GM21390 (cell line): ENCODE data around the gene CA12.
"Not testable (repeated sequence)": the region's sequence is repeated elsewhere in the genome, so short reads cannot be mapped to it uniquely, and the experiment has no call there.

Experiments
- ATAC-seq: cut with Tn5 transposase; IDR thresholded peaks from one replicate; pipeline ENCODE4 v1.9.1; 2021; ENCODE audit not compliant: unreplicated experiment

The CA12 gene

GRCh38 chr15:63339006-63339766 is 42.5 kb downstream of the CA12 start:
- ATAC-seq: no peak

DNA sequence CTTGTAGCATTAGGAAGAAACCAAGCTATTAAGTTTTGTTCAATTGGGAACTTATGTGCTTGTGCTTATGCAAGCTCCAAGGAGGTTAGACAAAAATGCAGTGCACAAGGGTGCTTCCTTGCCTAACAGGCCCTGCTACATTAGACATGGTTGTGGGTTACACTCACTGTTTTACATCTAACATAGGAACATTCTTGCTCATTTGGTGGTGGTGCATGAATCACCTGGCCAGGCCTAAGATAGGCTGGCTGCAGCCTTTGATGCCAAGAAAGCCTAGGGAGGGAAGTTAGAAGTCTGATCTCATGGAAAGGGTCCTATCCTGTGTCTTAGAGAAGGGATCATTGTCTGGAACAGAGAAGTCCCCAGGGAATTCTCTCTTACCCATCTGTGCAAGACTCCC is 43.5 kb downstream of the CA12 start:
- no peak for ATAC-seq

DNA sequence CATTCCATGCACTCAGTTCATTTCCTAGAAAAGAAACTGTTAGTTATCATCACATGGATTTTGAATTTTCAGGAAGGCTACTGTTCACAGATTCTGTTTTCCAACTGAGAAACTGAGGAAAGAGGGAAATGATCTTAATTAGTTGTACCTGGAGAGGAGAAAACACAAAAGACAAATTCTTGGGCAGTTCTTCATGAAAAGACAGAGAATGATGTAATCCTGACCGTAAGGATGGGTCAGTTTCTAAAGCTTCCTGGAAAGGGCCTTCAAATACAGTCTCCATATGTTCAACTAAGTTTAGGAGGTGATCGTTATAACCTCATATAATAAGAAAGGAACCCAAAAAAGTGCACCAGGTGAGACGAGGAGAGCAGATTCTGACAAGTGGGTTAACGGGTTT is 44.6 kb downstream of the CA12 start:
- no peak for ATAC-seq

- ATAC-seq: no peak
These were observed 46.0 kb downstream of the CA12 start for GRCh38 chr15:63335543-63336240.

GRCh38 chr15:63334821-63335220 is 46.8 kb downstream of the CA12 start:
- ATAC-seq: no peak

DNA sequence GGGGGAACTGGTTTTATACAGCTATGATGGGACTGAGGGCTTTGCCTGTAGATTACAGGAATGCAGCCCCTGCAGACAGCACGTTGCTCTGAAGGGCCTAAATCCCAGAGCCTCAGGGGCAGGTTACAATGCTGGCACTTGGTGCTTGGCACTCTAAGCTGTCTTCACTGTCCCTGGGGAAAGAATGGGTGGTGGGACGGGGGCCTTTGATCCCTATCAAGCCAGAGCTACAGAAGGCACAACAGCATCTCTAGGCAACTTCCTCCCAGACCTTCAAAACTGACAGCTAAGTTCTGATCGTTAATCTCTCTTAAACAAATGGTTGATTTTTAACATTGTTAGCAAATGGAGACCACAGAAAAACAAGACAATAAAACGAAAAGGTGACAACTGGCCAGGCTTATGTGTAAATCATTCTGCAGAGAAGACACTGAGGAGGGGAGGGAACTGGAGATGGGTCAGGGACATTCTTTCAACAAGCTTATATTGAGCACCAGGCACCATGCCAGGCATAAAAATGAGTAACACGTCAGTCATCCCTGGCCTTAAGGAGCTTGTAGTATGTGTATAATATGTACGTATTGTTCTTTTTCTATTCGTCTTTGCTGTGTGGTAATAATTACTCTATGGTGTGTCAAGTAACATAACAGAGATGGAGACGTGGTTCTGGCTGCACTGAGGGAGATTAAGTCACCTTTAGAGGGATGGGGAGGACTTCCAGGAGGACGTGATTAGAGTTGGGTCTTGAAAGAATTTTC is 49.1 kb downstream of the CA12 start:
- ATAC-seq: no peak

GRCh38 chr15:63331456-63331855 is 50.2 kb downstream of the CA12 start:
- no peak for ATAC-seq

DNA sequence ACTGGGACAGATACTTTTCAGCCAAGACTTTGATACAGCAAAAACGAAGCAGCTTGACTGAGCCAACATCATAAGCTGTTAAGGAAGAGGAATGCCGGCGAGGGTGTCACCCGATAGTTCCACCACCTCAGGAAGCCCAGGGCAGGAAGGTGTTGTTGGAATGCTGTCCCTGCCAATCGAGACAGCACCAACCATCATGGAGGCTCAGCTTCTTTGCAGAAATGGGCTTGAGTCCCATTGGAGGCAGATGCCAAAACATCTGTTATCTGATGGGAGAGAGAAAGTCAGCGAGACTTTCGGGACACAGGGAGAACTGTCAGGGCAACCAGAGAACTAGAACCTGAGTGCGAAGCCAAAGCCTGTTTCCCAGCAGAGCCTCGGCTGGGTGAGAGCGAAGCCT is 50.7 kb downstream of the CA12 start:
- ATAC-seq: no peak

- no peak for ATAC-seq
These were observed 51.9 kb downstream of the CA12 start for GRCh38 chr15:63329567-63330350.

DNA sequence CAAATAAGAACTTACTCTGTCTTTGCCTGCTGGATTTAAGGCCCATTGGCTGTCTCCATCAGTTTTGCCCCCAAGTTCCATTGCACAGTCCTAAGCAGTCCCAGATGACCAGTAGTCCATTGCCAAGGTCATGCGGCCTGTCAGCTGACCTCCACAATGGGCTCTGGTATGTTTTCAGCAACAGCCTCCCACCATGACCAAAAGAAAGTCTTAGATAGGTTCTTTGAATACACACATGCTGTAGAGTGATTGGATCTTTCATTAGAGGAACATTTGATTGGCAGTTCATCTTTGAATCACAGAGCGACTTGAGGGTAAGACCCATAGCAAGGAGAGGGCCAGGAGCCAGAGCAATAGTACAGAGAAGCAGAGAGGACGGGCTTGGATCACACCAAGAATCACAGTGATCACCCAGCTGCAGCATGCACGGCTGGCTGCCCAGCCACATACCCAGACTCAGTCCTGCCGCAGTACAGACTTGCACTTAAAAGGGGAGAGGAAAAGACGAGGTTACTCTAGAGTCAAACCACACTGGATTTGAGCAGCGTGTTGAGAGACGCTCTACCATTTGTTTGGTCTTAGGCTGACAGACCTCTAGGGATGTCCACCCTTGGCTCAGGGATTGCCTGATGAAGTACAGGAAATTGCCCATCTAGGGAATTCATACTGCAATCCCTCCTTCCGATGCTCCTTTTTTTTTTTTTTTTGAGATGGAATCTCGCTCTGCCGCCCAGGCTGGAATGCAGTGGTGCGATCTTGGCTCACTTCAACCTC is 53.8 kb downstream of the CA12 start:
- ATAC-seq: no peak

DNA sequence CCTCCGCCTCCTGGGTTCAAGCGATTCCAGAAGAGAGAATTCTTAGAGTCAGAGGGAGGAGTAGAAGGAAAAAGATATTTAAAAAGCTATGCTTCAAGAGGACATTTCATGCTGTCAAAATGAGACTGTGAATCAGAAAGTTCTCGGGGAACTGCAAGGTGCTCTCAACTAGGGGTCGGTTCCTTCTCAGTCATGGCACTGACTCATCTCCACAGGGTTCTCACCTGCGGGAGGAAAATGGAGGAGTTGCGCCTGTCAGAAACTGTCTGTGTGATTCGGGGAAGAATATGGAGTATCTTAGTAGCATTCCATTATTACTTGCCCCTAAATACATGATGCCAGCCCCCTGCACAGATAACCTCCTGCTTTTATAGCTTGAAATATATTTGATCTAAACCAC is 56.9 kb downstream of the CA12 start:
- ATAC-seq: no peak

- ATAC-seq: no peak
These were observed 57.7 kb downstream of the CA12 start for GRCh38 chr15:63323798-63324563.

- ATAC-seq: no peak
These were observed 59.1 kb downstream of the CA12 start for GRCh38 chr15:63322541-63322940.

DNA sequence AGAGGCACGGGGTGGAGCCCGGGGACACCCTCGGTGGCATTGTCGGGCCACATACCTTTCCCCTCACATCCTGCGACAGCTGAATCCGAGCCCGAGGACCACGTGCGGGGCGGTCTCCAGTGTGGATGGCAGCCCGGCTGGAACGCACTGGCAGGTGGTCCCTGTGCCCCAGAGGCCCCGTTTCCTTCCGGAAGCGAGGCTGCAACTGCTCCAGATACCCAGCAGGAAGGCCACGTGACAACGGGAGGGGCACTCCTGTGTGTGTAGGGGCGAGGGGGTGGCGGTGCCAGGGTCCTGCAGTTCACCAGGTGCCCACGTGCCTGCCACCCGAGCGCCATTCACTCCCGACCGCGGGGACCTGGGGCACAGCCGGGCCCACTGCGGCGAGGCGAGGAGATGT is 60.2 kb downstream of the CA12 start:
- no peak for ATAC-seq

- ATAC-seq: not testable (repeated sequence)
These were observed 60.7 kb downstream of the CA12 start for GRCh38 chr15:63320981-63321380.

DNA sequence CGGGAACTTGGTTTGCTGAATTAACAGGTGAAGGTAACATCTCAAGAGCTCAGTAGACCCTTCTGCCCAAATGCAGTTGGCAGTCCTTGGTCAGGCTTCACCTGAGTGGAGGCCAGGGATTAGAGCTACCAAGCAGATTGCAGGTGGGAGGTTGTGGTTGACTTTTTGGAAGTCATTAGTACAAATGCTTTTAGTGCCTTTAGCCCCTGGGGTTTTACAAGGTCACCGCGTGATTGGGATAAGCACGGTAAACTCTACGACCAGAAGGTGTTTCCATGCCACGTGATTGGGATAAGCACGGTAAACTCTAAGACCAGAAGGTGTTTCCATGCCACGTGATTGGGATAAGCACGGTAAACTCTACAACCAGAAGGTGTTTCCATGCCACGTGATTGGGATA is 61.2 kb downstream of the CA12 start:
- ATAC-seq: not testable (repeated sequence)

- ATAC-seq: no peak
These were observed 62.6 kb downstream of the CA12 start for GRCh38 chr15:63319065-63319464.

DNA sequence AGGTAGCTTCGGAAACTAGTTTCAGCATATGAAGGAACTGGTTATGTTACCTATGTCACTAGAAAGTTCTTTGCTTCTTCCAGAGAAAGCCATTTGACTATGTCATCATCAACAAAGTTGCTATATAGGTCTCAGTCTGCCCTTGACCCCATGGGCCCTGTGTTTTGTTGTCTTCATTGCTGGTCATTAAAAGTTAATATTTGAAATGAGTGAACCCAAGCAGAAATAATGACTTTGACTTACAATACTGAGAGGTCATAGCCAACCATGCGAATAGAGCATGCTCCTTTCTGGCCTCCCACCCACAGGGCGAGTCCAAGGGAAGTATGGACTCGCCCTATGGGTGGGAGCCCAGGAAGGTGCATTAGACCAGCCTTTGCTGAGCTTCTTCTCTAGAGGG is 63.3 kb downstream of the CA12 start:
- no peak for ATAC-seq

- ATAC-seq: no peak
These were observed 67.2 kb downstream of the CA12 start for GRCh38 chr15:63314409-63314808.

- ATAC-seq: no peak
These were observed 67.8 kb downstream of the CA12 start for GRCh38 chr15:63313825-63314224.
